Endothelial cell of umbilical vein (primary cell): ENCODE results near the gene ST6GALNAC3.

Experiments used
- EZH2 ChIP-seq: IDR thresholded peaks from 2 replicates; pipeline ENCODE4 v1.6.1; 2012; ENCODE audit warnings: borderline replicate concordance, low read depth, mild to moderate bottlenecking, moderate library complexity, low read length, inconsistent platforms; ENCODE audit not compliant: severe bottlenecking
- FOS ChIP-seq: IDR thresholded peaks from 2 replicates; pipeline ENCODE4 v1.6.1; 2011; ENCODE audit warnings: mild to moderate bottlenecking, low read length, moderate library complexity, borderline replicate concordance; ENCODE audit not compliant: insufficient read depth
- GATA2 ChIP-seq: IDR thresholded peaks from 2 replicates; pipeline ENCODE4 v1.7.0; 2011; ENCODE audit warnings: low read depth, mild to moderate bottlenecking, moderate library complexity, mixed read lengths, low read length; ENCODE audit not compliant: insufficient read length, insufficient read depth
- JUN ChIP-seq: IDR thresholded peaks from 2 replicates; pipeline ENCODE4 v1.6.1; 2011; ENCODE audit warnings: borderline replicate concordance, low read depth; ENCODE audit not compliant: insufficient read length, insufficient read depth
- MYC ChIP-seq: IDR thresholded peaks from one replicate; pipeline ENCODE4 v1.6.1; 2011; ENCODE audit warnings: mild to moderate bottlenecking, low read depth, low read length
- POLR2A ChIP-seq: IDR thresholded peaks from 2 replicates; pipeline ENCODE4 v1.6.1; 2012; ENCODE audit warnings: low read depth, mild to moderate bottlenecking, control low read depth, low read length
- POLR2AphosphoS5 ChIP-seq: IDR thresholded peaks from 2 replicates; pipeline ENCODE4 v1.6.1; 2012; ENCODE audit warnings: low read depth, mild to moderate bottlenecking, control low read depth, low read length, moderate library complexity; ENCODE audit not compliant: insufficient read depth
- TF ChIP-seq, protein P1 (sequence below), 2 donors: IDR thresholded peaks; 1 replicate in 1 of 2; 2 replicates in 1 of 2; pipeline ENCODE4 v1.5.1; 2011; ENCODE audit warnings: low read length in 2 of 2, mild to moderate bottlenecking in 2 of 2, moderate library complexity in 2 of 2, control low read depth in 1 of 2, inconsistent platforms in 1 of 2, low read depth in 1 of 2; ENCODE audit not compliant: insufficient read depth in 1 of 2; ENCODE audit errors: extremely low read depth in 1 of 2

- TF ChIP-seq, protein P1, sequence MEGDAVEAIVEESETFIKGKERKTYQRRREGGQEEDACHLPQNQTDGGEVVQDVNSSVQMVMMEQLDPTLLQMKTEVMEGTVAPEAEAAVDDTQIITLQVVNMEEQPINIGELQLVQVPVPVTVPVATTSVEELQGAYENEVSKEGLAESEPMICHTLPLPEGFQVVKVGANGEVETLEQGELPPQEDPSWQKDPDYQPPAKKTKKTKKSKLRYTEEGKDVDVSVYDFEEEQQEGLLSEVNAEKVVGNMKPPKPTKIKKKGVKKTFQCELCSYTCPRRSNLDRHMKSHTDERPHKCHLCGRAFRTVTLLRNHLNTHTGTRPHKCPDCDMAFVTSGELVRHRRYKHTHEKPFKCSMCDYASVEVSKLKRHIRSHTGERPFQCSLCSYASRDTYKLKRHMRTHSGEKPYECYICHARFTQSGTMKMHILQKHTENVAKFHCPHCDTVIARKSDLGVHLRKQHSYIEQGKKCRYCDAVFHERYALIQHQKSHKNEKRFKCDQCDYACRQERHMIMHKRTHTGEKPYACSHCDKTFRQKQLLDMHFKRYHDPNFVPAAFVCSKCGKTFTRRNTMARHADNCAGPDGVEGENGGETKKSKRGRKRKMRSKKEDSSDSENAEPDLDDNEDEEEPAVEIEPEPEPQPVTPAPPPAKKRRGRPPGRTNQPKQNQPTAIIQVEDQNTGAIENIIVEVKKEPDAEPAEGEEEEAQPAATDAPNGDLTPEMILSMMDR (IDR thresholded peaks at IDR 0.05; ENCODE audit: extremely low read depth in 1 of 2, insufficient read depth in 1 of 2, low read depth in 1 of 2, low read length in 2 of 2), result no peak
- TF ChIP-seq GATA2 (no peak), POLR2AphosphoS5 (no peak), POLR2A (no peak), MYC (no peak), JUN (no peak), EZH2 (no peak), FOS (no peak)
These were observed 428.6 kb downstream of the ST6GALNAC3 start for GRCh38 chr1:76503100-76503499.
